ENCODE measurements around the gene ST14.

Gene ST14

DNA sequence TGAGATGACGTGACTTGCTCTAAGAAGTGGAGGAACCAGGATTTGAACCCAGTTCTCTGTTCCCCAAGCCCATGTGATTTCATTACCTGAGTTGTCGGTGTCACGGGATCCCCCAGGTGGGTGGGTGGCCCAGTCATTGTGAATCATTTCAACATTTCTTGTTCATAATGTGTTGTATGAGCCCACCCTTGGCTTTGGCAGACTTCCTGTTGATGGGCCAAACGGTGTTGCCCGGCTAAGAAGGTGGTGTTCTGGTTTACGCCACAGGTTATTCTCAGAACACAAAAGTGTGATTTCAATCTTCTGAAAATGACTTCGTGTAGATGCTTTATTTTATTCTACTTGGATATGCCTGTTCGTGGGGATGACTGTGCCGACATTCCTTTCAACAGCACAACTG lies 21.6 kb upstream of the ST14 start:
- no peak for DNase-seq

DNA sequence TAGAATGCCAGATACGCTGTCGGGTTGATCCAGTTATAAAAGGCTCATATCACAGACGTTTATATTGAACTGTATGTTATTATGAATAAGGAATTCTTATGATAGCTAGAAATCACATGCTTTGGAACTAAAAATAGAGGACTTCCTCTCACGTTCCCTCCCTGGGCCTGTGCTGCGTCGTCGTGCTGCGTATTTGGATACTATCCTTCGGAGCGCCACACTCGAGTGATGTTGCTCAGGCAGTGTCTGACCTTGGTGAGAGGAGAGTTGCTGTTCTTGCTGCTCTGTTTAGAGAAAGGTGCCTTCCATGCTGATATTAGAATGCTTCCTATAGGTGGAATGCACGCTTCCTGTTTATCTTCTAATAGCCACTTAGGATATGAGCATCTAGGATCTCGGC lies 20.2 kb upstream of the ST14 start:
- no peak for DNase-seq

DNA sequence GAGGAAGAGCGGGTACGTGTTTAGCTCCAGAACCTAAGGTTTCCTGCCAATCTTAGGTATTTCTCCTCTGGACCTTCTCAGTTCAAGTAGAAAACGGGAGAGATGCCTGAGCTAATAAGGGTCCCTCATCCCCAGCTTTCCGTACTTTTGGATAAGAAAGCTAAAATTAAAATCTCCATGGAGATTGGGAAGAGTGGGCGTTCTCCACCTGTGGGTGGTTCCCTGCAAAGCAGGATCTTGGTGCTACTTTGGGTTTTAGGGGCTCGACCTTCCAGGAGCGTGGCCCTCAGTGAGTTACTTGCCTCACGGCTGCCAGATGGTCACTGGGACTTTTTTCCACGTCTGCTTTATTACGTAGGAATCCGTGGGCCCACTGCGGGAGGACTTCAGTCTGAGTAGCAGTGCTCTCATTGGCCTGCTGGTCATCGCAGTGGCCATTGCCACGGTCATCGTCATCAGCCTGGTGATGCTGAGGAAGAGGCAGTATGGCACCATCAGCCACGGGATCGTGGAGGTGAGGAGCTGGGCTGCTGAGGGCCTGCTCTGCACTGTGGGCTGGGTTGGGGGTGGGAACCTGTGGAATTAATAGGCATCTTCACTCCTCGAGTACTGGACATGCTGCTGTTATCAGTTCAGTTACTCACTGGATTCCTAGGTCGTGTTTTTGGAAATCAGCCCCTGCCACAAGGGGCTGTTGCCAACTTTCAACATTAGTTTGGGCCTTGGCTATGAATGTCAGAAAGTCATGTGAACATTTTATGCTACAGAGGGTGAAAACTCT lies 17.8 kb upstream of the ST14 start:
- no peak for DNase-seq

DNA sequence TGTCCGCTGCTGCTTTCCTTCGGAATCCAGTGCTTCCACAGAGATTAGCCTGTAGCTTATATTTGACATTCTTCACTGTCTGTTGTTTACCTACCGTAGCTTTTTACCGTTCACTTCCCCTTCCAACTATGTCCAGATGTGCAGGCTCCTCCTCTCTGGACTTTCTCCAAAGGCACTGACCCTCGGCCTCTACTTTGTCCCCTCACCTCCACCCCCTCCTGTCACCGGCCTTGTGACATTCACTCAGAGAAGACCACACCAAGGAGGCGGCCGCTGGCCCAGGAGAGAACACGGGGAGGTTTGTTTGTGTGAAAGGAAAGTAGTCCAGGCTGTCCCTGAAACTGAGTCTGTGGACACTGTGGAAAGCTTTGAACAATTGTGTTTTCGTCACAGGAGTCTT lies 15.4 kb upstream of the ST14 start:
- no peak for DNase-seq

DNA sequence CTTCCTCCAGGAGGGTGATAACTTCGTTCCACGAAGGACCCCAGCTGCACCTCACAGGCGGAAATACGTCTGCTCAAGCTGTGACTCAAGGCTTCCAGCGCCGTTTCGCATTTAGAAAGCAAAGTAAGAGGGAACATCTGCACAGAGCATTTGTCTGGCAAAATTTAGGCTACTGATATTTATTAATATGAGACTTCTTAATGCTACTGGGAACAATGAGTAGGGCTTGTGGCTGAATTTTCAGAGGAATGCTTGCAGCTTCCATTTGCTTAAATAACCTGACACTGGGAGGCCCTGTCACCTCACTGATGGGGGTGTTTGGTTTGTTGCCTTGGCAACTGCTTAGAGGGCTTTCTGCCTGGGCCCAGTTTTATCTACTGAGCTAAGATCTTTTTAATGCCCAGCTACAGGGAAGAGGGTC lies 14.7 kb upstream of the ST14 start:
- no peak for DNase-seq

DNA sequence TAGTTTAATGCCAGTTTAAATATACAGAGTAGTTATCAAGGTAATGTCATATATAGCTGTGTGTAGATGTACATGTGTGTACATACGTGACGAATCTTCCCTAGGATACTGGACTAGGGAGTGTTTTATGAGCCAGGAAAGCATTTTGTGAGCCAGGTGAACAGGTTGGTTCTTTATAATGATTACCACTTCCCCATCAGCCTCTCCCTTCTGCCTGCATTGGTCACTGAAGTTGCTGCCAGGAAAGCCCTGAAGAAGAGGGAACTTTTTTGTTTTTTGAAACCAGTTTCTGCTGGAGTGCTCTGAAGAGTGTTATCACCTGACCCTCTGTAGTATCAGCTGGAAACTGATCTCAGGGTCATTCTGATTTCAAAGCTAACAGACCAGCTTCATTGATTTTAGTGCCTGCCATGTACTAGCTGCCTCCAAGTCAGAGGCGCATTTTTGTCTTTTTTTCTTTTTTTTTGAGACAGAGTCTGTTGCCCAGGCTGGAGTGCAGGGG lies 14.2 kb upstream of the ST14 start:
- no peak for DNase-seq

- DNase-seq: no peak
Measured at GRCh38 chr11:130145975-130146776, 13.4 kb upstream of the ST14 start.

DNA sequence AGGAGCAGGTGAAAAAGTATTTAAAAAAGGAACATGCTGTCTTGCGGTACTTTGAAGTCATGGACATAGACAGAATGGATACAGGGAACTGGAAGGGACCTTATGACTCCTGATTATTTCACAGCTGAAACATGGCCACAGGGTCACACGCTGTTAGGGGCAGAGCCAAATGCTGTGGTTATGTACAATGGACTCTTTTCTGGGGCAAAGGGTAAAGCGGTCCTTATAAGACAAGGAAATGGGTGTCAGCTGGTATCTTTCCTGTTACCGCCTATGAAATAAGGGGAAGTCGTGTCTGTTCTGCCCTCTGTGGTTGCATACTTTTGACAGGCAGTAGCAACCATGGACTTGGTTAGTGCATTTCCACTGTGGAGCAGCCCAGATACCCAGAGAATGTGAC lies 12.8 kb upstream of the ST14 start:
- peak; percentile 77 for DNase-seq

- DNase-seq: no peak
Measured at GRCh38 chr11:130148796-130149326, 10.7 kb upstream of the ST14 start.

- DNase-seq: no peak
Measured at GRCh38 chr11:130150790-130151189, 8.8 kb upstream of the ST14 start.

DNA sequence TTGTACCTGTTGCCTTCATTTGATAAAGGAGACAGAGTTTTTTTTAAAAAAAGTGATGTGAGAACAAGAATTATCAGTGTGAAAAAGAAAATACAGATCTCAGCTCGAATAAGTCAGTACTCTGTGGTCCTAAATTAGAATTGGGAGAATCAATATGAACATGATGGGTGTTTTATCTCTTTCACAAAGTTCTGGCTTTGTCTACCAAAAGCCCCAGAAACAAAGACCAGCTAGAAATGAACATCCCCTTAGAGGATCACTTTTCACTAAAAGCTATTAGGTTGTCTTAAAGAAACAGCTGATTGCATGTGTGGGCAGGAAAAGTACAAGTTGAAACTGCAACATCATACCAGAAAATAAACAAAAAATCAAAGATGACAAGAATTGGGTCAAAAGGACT lies 8.4 kb upstream of the ST14 start:
- DNase-seq: no peak

- no peak for DNase-seq
Measured at GRCh38 chr11:130156108-130157022, 3.2 kb upstream of the ST14 start.

- DNase-seq: no peak
Measured at GRCh38 chr11:130157101-130157500, 2.5 kb upstream of the ST14 start.

GRCh38 chr11:130157840-130158239 lies 1.7 kb upstream of the ST14 start:
- DNase-seq: no peak

- DNase-seq: no peak
Measured at GRCh38 chr11:130159139-130159538, 443 bp upstream of the ST14 start.

- no peak for DNase-seq
Measured at GRCh38 chr11:130160498-130161155, 1.0 kb downstream of the ST14 start.

DNA sequence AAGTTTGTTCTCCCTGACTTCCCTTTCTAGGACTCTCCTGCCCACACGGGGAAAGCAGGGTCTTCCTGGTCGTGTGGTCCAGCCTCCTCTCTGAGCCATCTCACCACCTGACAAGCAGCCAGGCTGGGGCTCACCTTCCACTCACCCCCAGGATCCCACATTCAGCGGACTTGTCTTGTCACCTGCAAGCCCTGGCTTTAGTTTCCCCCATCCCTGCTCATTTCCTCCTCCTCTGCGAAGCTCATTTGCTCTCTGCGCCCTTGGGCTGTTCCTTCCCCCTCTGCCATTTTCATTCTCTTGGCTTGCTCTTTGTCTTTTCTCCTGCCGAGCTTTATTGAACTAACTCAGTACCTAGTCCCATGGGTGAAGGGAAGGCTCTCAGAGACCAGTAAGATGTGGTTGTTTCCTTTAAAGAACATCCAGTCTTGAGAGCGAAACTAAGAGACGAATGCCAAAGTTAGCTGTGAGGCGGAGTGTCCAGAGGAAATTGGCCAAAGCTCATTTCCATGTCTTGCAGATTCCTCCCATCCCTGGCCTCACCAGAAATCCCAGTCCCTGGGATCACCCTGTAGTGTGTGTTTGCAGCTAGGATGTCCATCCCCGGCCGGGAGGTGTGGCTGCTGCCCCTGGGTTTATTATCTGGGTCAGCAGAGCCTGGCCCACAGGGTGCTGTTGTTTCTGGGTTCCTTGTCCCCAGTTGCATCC lies 2.0 kb downstream of the ST14 start:
- no peak for DNase-seq

DNA sequence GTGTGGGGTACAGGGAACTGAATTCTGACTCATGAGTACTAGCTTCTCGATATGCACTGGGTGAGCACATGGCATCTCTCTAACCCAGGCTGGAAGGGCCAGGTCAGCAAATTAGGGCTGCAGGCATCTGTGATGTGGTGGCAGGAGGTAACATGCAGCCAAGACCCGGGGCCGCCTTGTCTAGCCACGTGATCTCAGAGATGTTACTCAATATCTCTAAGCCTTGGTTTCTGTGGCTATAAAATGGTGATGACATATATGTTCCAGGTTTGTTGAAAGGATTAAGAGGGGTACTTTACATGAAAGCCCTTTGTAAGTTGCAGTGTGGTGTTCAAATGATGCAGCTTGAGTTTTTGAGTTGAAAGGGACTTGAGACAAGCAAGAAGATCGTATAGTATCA lies 3.2 kb downstream of the ST14 start:
- DNase-seq: peak; percentile 54

- DNase-seq: no peak
Measured at GRCh38 chr11:130163346-130164220, 4.0 kb downstream of the ST14 start.

- DNase-seq: no peak
Measured at GRCh38 chr11:130164221-130164570, 4.6 kb downstream of the ST14 start.
